GM12872 (cell line): Measurements from ENCODE around the gene OFD1.

Source experiments
- CTCF ChIP-seq: IDR thresholded peaks from 3 replicates; pipeline ENCODE4 v1.5.1; 2011; ENCODE audit warnings: low read depth, mild to moderate bottlenecking, low read length, moderate library complexity; ENCODE audit not compliant: insufficient read depth

Gene OFD1

GRCh38 chrX:13689741-13690211 lies 44.8 kb upstream of the OFD1 start:
- TF ChIP-seq CTCF = no peak

GRCh38 chrX:13690836-13691235 lies 43.7 kb upstream of the OFD1 start:
- peak; percentile 46 for TF ChIP-seq CTCF

DNA sequence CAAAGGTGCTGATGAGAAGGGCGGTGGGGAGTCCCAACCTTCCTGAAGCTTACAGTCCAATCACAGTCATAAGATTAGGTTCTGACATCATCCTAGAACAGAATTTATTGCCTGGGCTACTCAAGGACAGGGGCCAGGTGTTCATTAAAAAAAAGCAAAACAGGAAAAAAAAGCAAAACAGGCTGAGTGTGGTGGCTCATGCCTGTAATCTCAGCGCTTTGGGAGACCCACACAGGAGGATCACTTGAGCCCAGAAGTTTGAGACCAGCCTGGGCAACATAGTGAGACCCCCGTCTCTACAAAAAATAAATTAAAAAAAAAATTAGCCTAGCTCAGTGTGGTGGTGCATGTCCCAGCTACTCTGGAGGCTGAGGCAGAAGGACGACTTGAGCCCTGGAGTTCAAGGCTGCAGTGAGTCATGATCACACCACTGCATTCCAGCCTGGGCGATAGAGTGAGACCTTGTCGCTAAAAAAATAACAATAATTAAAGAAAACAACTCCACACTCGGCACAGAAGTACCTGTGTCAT lies 42.6 kb upstream of the OFD1 start:
- TF ChIP-seq CTCF = no peak

DNA sequence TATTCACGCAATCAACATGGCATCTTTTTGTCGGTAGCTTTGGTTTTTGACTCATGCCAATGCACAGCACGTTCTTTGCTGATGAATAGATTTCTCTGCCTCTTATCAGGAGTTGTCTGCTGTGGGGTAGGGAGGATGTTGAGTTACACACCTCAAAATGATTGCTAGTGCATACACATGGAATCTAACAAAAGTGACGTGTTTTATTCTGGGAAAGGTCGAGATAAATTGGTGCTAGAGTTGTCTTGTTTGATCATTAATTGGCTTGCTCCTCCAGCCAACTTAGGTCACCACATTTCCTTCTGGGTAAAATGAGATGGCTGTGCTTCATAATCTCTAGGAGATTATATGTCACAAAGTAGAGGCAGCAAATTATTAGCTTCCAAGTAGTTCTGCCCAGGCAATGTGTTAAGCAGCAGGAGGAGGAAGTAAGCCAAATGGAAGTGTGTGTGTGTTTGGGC lies 41.7 kb upstream of the OFD1 start:
- TF ChIP-seq CTCF = no peak

DNA sequence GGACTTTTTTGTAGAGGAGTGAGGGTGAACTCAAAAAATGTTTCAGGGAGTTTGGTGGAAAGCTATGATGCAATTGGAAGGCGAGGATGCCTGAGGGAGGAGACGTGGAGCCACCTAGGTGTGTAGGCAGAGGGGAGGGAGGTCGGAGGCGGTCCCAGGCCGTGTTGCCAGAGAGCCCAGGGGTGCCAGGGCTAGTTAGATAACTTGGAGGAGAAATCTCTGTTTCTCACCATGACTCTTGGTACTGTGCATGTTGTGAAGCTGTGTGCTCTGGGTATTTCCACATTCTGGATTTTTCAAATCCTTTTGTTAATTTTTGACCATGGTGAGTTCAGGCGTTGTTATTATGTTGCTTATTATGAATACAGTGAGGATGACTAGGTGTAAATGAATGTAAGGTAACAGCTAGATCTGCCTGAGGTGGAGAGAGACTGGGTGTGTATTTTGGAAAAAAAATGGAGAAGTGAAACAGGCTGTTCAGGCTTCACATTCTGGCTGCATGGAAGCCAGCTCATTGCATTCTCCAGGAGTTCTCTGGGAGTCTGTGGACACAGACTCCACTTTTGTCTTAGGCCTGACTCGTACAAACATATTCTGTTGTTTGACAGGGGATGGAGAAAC lies 41.1 kb upstream of the OFD1 start:
- TF ChIP-seq CTCF = no peak

DNA sequence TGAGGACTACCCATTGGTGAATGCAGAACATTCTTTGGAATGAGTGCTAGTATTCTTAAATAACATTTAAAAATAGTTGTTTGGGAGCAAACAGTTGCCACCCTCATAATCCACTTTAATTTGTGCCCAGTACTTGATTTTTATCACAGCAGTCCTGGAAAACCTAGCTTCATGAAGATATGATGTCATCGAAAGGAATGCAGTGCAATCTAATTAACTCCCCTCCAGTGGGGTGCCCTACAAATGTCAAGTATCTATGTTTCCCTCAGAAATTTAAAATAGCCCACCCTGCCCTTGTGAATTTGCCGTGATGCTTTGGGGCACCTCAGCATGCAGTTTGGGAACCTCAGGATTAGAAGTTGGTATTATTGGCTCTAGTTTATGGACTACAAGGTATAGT lies 40.2 kb upstream of the OFD1 start:
- no peak for TF ChIP-seq CTCF

GRCh38 chrX:13694983-13695382 lies 39.6 kb upstream of the OFD1 start:
- no peak for TF ChIP-seq CTCF
